IMR-90 (cell line): ENCODE data around the gene LNP1. TPM values are rescaled to one million over a fixed set of nuclear protein-coding genes. Genes with fewer than 3 reads are reported as not detected.

Experiments
- ATAC-seq: fragments of 200-7000 bp; cut with Tn5 transposase; 2 replicates; pipeline ENCODE4 v1.9.1; 2020; ENCODE audit warnings: low read depth, mild to moderate bottlenecking, moderate library complexity
- BruUV-seq: library from RNA; stranded (reverse); fragments of 400-500 nt; replicated peaks from 2 replicates; lab custom pipeline; 2021; lab: Mats Ljungman, UMichigan
- CTCF ChIA-PET: fragments of 300-600 bp; formaldehyde crosslinking; extraction: SDS; loops from one replicate; lab custom pipeline; 2021; ENCODE audit warnings: antibody characterized with exemption; lab: Yijun Ruan, JAX
- POLR2A ChIA-PET: fragments of 300-600 bp; sonication (Branson Sonifier 250); formaldehyde crosslinking; loops from one replicate; lab custom pipeline; 2022; ENCODE audit warnings: antibody characterized with exemption; ENCODE audit not compliant: unreplicated experiment; lab: Charles Lee
- DNase-seq: peaks from one replicate; pipeline ENCODE4 v3.0.0; 2013
- H2AFZ ChIP-seq: replicated peaks from 2 replicates; pipeline ENCODE3; 2013; ENCODE audit warnings: low read length, mild to moderate bottlenecking; ENCODE audit not compliant: poor library complexity
- H2AK5ac ChIP-seq: 2 replicates; pipeline ENCODE4 v1.6.1; 2013; ENCODE audit warnings: low read depth, low read length, inconsistent platforms
- H2AK9ac ChIP-seq: replicated peaks from 2 replicates; pipeline ENCODE3; 2013; ENCODE audit warnings: mild to moderate bottlenecking, low read depth, low read length, moderate library complexity; ENCODE audit not compliant: poor library complexity
- H2BK120ac ChIP-seq: 2 replicates; pipeline ENCODE4 v1.6.1; 2013; ENCODE audit warnings: low read depth, low read length, inconsistent platforms
- H2BK15ac ChIP-seq: 3 replicates; pipeline ENCODE4 v1.6.1; 2013; ENCODE audit warnings: low read depth, low read length, inconsistent platforms
- H2BK20ac ChIP-seq: 2 replicates; pipeline ENCODE4 v1.6.1; 2013; ENCODE audit warnings: low read depth, mild to moderate bottlenecking, inconsistent platforms, low read length, moderate library complexity
- H2BK5ac ChIP-seq: 2 replicates; pipeline ENCODE4 v1.6.1; 2013; ENCODE audit warnings: mild to moderate bottlenecking, low read depth, low read length, inconsistent platforms; ENCODE audit not compliant: poor library complexity, severe bottlenecking
- H3K14ac ChIP-seq: replicated peaks from 2 replicates; pipeline ENCODE4 v1.6.1; 2013; ENCODE audit warnings: low read depth, low read length, inconsistent platforms
- H3K18ac ChIP-seq: 2 replicates; pipeline ENCODE4 v1.6.1; 2013; ENCODE audit warnings: low read depth, low read length, control low read depth
- H3K23ac ChIP-seq: 2 replicates; pipeline ENCODE4 v1.6.1; 2013; ENCODE audit warnings: low read depth, low read length, inconsistent platforms
- H3K27ac ChIP-seq: 2 replicates; pipeline ENCODE4 v1.5.1; 2013; ENCODE audit warnings: mild to moderate bottlenecking, control low read depth, low read length; ENCODE audit not compliant: insufficient read depth
- H3K27me3 ChIP-seq: 2 replicates; pipeline ENCODE4 v1.6.1; 2013; ENCODE audit warnings: low read length; ENCODE audit not compliant: control insufficient read depth, insufficient read depth
- H3K36me3 ChIP-seq: 2 replicates; pipeline ENCODE4 v1.6.1; 2013; ENCODE audit warnings: low read length, mixed read lengths; ENCODE audit not compliant: control insufficient read depth, insufficient read depth
- H3K4ac ChIP-seq: 2 replicates; pipeline ENCODE4 v1.6.1; 2013; ENCODE audit warnings: low read depth, low read length, inconsistent platforms
- H3K4me1 ChIP-seq: 2 replicates; pipeline ENCODE4 v1.6.1; 2013; ENCODE audit warnings: low read length, mixed read lengths; ENCODE audit not compliant: control insufficient read depth, insufficient read depth
- H3K4me2 ChIP-seq: 2 replicates; pipeline ENCODE4 v1.6.1; 2013; ENCODE audit warnings: low read depth, mild to moderate bottlenecking, control low read depth, low read length, moderate library complexity
- H3K4me3 ChIP-seq: 2 replicates; pipeline ENCODE4 v1.5.1; 2013; ENCODE audit warnings: low read depth, mild to moderate bottlenecking, control low read depth, low read length, moderate library complexity; ENCODE audit not compliant: insufficient read depth
- H3K56ac ChIP-seq: 2 replicates; pipeline ENCODE4 v1.6.1; 2013; ENCODE audit warnings: low read length, inconsistent platforms; ENCODE audit not compliant: insufficient read depth; ENCODE audit errors: extremely low read depth
- H3K79me1 ChIP-seq, 2 experiments: 2 replicates each; pipeline ENCODE4 v1.6.1; 2013; ENCODE audit warnings: low read length in 2 of 2, inconsistent platforms in 1 of 2, low read depth in 1 of 2
- H3K9ac ChIP-seq: 2 replicates; pipeline ENCODE4 v1.6.1; 2013; ENCODE audit warnings: low read depth, low read length, control low read depth
- H3K9me1 ChIP-seq: 2 replicates; pipeline ENCODE4 v1.6.1; 2013; ENCODE audit warnings: low read length, inconsistent platforms; ENCODE audit not compliant: insufficient read depth
- H3K9me3 ChIP-seq: 2 replicates; pipeline ENCODE4 v1.6.1; 2013; ENCODE audit warnings: low read length; ENCODE audit not compliant: control insufficient read depth, insufficient read depth
- H4K20me1 ChIP-seq: 2 replicates; pipeline ENCODE4 v1.6.1; 2013; ENCODE audit warnings: low read length, inconsistent platforms; ENCODE audit not compliant: insufficient read depth
- H4K5ac ChIP-seq: 2 replicates; pipeline ENCODE4 v1.6.1; 2013; ENCODE audit warnings: mild to moderate bottlenecking, low read depth, low read length, control low read depth
- H4K8ac ChIP-seq, 2 experiments: 2 replicates each; pipeline ENCODE4 v1.6.1; 2013; ENCODE audit warnings: low read depth in 2 of 2, low read length in 2 of 2, control low read depth in 1 of 2, inconsistent platforms in 1 of 2
- H4K91ac ChIP-seq: 2 replicates; pipeline ENCODE4 v1.6.1; 2013; ENCODE audit warnings: low read depth, low read length, inconsistent platforms; ENCODE audit not compliant: insufficient read depth
- BHLHE40 ChIP-seq: fragments of 150-350 bp; IDR thresholded peaks from 2 replicates; pipeline ENCODE4 v1.6.1; 2016; ENCODE audit warnings: mild to moderate bottlenecking, low read depth, low read length
- CEBPB ChIP-seq: IDR thresholded peaks from 2 replicates; pipeline ENCODE4 v1.6.1; 2012; ENCODE audit warnings: low read depth, low read length, improper control_type of control experiment
- CHD1 ChIP-seq: IDR thresholded peaks from 2 replicates; pipeline ENCODE4 v1.6.1; 2012; ENCODE audit warnings: low read depth, low read length, improper control_type of control experiment
- CTCF ChIP-seq: conservative IDR thresholded peaks from 2 replicates; pipeline ENCODE4 v1.5.1; 2012; ENCODE audit warnings: mild to moderate bottlenecking, low read depth, low read length, improper control_type of control experiment
- ELK1 ChIP-seq: fragments of 150-350 bp; IDR thresholded peaks from 2 replicates; pipeline ENCODE4 v1.6.1; 2016; ENCODE audit warnings: low read depth, mild to moderate bottlenecking, low read length, moderate library complexity, borderline replicate concordance
- FOS ChIP-seq: fragments of 150-350 bp; IDR thresholded peaks from 2 replicates; pipeline ENCODE4 v1.6.1; 2016; ENCODE audit warnings: low read depth, low read length
- MAFK ChIP-seq: IDR thresholded peaks from 2 replicates; pipeline ENCODE4 v1.6.1; 2012; ENCODE audit warnings: low read depth, low read length, improper control_type of control experiment
- MAZ ChIP-seq: IDR thresholded peaks from 2 replicates; pipeline ENCODE4 v1.6.1; 2012; ENCODE audit warnings: low read depth, mild to moderate bottlenecking, low read length, improper control_type of control experiment, moderate library complexity, borderline replicate concordance
- MXI1 ChIP-seq: IDR thresholded peaks from 2 replicates; pipeline ENCODE4 v1.6.1; 2012; ENCODE audit warnings: low read depth, mild to moderate bottlenecking, low read length, moderate library complexity, borderline replicate concordance
- NFE2L2 ChIP-seq: fragments of 150-350 bp; IDR thresholded peaks from 2 replicates; pipeline ENCODE4 v1.6.1; 2016; ENCODE audit warnings: low read depth, mild to moderate bottlenecking, low read length
- POLR2A ChIP-seq: IDR thresholded peaks from 2 replicates; pipeline ENCODE4 v1.6.1; 2012; ENCODE audit warnings: mild to moderate bottlenecking, low read depth, low read length
- RAD21 ChIP-seq: IDR thresholded peaks from 2 replicates; pipeline ENCODE4 v1.6.1; 2012; ENCODE audit warnings: low read length, improper control_type of control experiment
- RCOR1 ChIP-seq: IDR thresholded peaks from 2 replicates; pipeline ENCODE4 v1.6.1; 2012; ENCODE audit warnings: mild to moderate bottlenecking, low read length, improper control_type of control experiment; ENCODE audit not compliant: insufficient replicate concordance
- RFX5 ChIP-seq: IDR thresholded peaks from 2 replicates; pipeline ENCODE4 v1.8.0; 2012; ENCODE audit warnings: low read depth, mild to moderate bottlenecking, low read length, moderate library complexity
- USF2 ChIP-seq: fragments of 150-350 bp; IDR thresholded peaks from 2 replicates; pipeline ENCODE4 v1.6.1; 2017; ENCODE audit warnings: mild to moderate bottlenecking, antibody characterized with exemption, low read length, low read depth
- WGBS, 2 experiments: methylation state at CpG; one replicate each; pipeline versions ENCODE4 v1.1.5 to v1.1.7; 2013; ENCODE audit warnings: missing lambda C conversion rate in 2 of 2; ENCODE audit not compliant: insufficient read length in 1 of 2; ENCODE audit errors: extremely low coverage in 2 of 2; 5-methylcytosine and 5-hydroxymethylcytosine counted together
- dilution Hi-C: fragments of 300-500 bp; cut with HindIII; formaldehyde crosslinking; loops from one replicate; pipeline ENCODE4 v1.14.3; 2018; ENCODE audit warnings: low sequenced_read_pairs; ENCODE audit not compliant: unreplicated experiment
- in situ Hi-C: fragments of 300-500 bp; cut with MboI; formaldehyde crosslinking; loops from 3 replicates; pipeline ENCODE4 v1.14.3; 2019; ENCODE audit warnings: low sequenced_read_pairs, inconsistent platforms, mixed read lengths
- intact Hi-C: fragments of 100-400 bp; cut with micrococcal nuclease; formaldehyde crosslinking; loops from 2 replicates; pipeline ENCODE4 v1.10.0; 2022
- polyA plus RNA-seq, 3 experiments: library from polyadenylated mRNA; depleted of rRNA; stranded (reverse); fragments of >200 nt; gene quantifications; 2 replicates each; pipeline ENCODE4 v1.2.3, GENCODE V29; 2012; ENCODE audit warnings: low replicate concordance in 1 of 3
- total RNA-seq: library from RNA; depleted of rRNA; stranded (reverse); fragments of >200 nt; gene quantifications from 2 replicates; pipeline ENCODE4 v1.2.3, GENCODE V29; 2012

The LNP1 gene
- total and polyA plus RNA-seq, 2 of the 4 experiments (the other 2 are of a cell fraction), result 2.2 to 2.4 TPM

- Histone ChIP-seq H3K56ac (no peak overlapping the region), H3K79me1 (peaks cover 9 to 37% of the 10 kb centered on the region in 2 experiments), H2BK120ac (no peak overlapping the region), H2BK20ac (no peak overlapping the region), H2BK5ac (no peak overlapping the region), H3K9me1 (peaks cover 2% of the 10 kb centered on the region; the same call in 1 of the 2 replicates), H3K9me3 (no peaks in the 10 kb centered on the region), H3K36me3 (peaks cover 31% of the 10 kb centered on the region), H3K18ac (no peak overlapping the region), H4K91ac (no peak overlapping the region), H3K27me3 (no peaks in the 10 kb centered on the region), H3K4me2 (no peak overlapping the region), H4K8ac (no peak overlapping the region), H3K27ac (no peak overlapping the region), H3K4ac (no peak overlapping the region), H3K4me1 (0 out of 2 replicates have a peak, but pooled peaks cover 2% of the 10 kb centered on the region), H2AK5ac (no peak overlapping the region), H3K14ac (no peak overlapping the region), H2AFZ (no peak overlapping the region), H4K20me1 (no peaks in the 10 kb centered on the region; the same call in none of the 2 replicates), H2AK9ac (no peak overlapping the region), H4K5ac (no peak overlapping the region), H2BK15ac (no peak overlapping the region), H3K9ac (no peak overlapping the region), H3K23ac (no peak overlapping the region), H3K4me3 (no peak overlapping the region)
- ATAC-seq (no peak), DNase-seq (no peak)
- intact Hi-C loops, result no loop called here
- TF ChIP-seq CTCF (no peak), NFE2L2 (no peak), MXI1 (no peak), RCOR1 (no peak), CHD1 (no peak), MAFK (no peak), MAZ (no peak), USF2 (no peak), CEBPB (no peak), RAD21 (no peak), ELK1 (no peak), FOS (no peak), RFX5 (no peak), BHLHE40 (no peak), POLR2A (no peak)
- in situ Hi-C loops, result no loop called here
- POLR2A ChIA-PET, result no interaction called here
- CTCF ChIA-PET, result interaction anchor here (0.7 kb wide), 1 partner anchor 962 kb away, joined by 3 read pairs; no protein-coding TSS in a partner anchor
- BruUV-seq, result no TSS peak
- 100% methylated on average over 2 of the region's 4 CpGs; no CpG with 5 or more reads in 1 of the 2 experiments for WGBS, 2 experiments
- dilution Hi-C loops, result no loop called here
These were observed 25.0 kb upstream of the LNP1 start for GRCh38 chr3:100376301-100376700.
